ENCODE measurements around the gene GCN1. TPM values are rescaled to one million over a fixed set of nuclear protein-coding genes. Genes with fewer than 3 reads are reported as not detected.

The GCN1 gene
- total RNA-seq, 1 experiment from 2014 or later: 116 TPM

GRCh38 chr12:120134307-120134980, 60.1 kb downstream of the GCN1 start:
- no peak for DNase-seq
- Histone ChIP-seq H3K79me2 (ENCODE audit: low read depth) (no peaks in the 10 kb centered on the region), H2AFZ (no peak overlapping the region), H4K20me1 (ENCODE audit: insufficient read depth) (no peaks in the 10 kb centered on the region; the same call in 1 of the 2 replicates), H3K4me2 (no peak overlapping the region), H3K27me3 (ENCODE audit: insufficient read depth, low read depth) (no peaks in the 10 kb centered on the region), H3F3A (ENCODE audit: insufficient read depth, low read depth) (peaks cover 4% of the 10 kb centered on the region; the same call in 1 of the 2 replicates), H3K9me2 (ENCODE audit: insufficient read depth) (no peaks in the 10 kb centered on the region), H3K27ac (no peak overlapping the region), H3K36me3 (ENCODE audit: low read depth) (no peaks in the 10 kb centered on the region), H3K4me3 (no peak overlapping the region), H3K4me1 (replicated peaks; ENCODE audit: insufficient read depth) (no peaks in the 10 kb centered on the region), H3K9me3 (ENCODE audit: insufficient read depth, low read depth) (no peaks in the 10 kb centered on the region)
- BruUV-seq (replicated peaks): no TSS peak
- intact Hi-C loops (cut with micrococcal nuclease; ENCODE audit: unreplicated experiment): no loop called here
- TF ChIP-seq CTCF (conservative IDR thresholded peaks at IDR 0.05) (no peak), EZH2 (IDR thresholded peaks at IDR 0.05; ENCODE audit: low read depth) (no peak)
- ChIA-PET POLR2A (ENCODE audit: unreplicated experiment) (no interaction called here), CTCF (no interaction called here)

GRCh38 chr12:120132863-120133385, 61.6 kb downstream of the GCN1 start:
- Histone ChIP-seq H3K79me2 (ENCODE audit: low read depth) (no peaks in the 10 kb centered on the region), H3K4me1 (replicated peaks; ENCODE audit: insufficient read depth) (no peaks in the 10 kb centered on the region), H3K4me2 (no peak overlapping the region), H3K4me3 (no peak overlapping the region), H3K9me2 (ENCODE audit: insufficient read depth) (no peaks in the 10 kb centered on the region), H3K27me3 (ENCODE audit: insufficient read depth, low read depth) (no peaks in the 10 kb centered on the region), H2AFZ (no peak overlapping the region), H3K9me3 (ENCODE audit: insufficient read depth, low read depth) (no peaks in the 10 kb centered on the region), H4K20me1 (ENCODE audit: insufficient read depth) (no peaks in the 10 kb centered on the region; the same call in 1 of the 2 replicates), H3F3A (ENCODE audit: insufficient read depth, low read depth) (peaks cover 9% of the 10 kb centered on the region; the same call in 1 of the 2 replicates), H3K36me3 (ENCODE audit: low read depth) (no peaks in the 10 kb centered on the region), H3K27ac (no peak overlapping the region)
- ChIA-PET CTCF (no interaction called here), POLR2A (ENCODE audit: unreplicated experiment) (no interaction called here)
- TF ChIP-seq EZH2 (IDR thresholded peaks at IDR 0.05; ENCODE audit: low read depth) (no peak), CTCF (conservative IDR thresholded peaks at IDR 0.05) (no peak)
- intact Hi-C loops (cut with micrococcal nuclease; ENCODE audit: unreplicated experiment): no loop called here
- DNase-seq: no peak
- no TSS peak for BruUV-seq (replicated peaks)

- Histone ChIP-seq H3K79me2 (ENCODE audit: low read depth) (no peaks in the 10 kb centered on the region), H3K4me2 (no peak overlapping the region), H3K4me1 (replicated peaks; ENCODE audit: insufficient read depth) (no peaks in the 10 kb centered on the region), H3K36me3 (ENCODE audit: low read depth) (0 out of 2 replicates have a peak, but pooled peaks cover 4% of the 10 kb centered on the region), H3K27ac (no peak overlapping the region), H2AFZ (no peak overlapping the region), H4K20me1 (ENCODE audit: insufficient read depth) (no peaks in the 10 kb centered on the region; the same call in 1 of the 2 replicates), H3K4me3 (no peak overlapping the region), H3K27me3 (ENCODE audit: insufficient read depth, low read depth) (no peaks in the 10 kb centered on the region), H3F3A (ENCODE audit: insufficient read depth, low read depth) (peaks cover 15% of the 10 kb centered on the region; the same call in 1 of the 2 replicates), H3K9me2 (ENCODE audit: insufficient read depth) (no peaks in the 10 kb centered on the region), H3K9me3 (ENCODE audit: insufficient read depth, low read depth) (no peaks in the 10 kb centered on the region)
- DNase-seq: no peak
- intact Hi-C loops (cut with micrococcal nuclease; ENCODE audit: unreplicated experiment): no loop called here
- POLR2A ChIA-PET (ENCODE audit: unreplicated experiment): no interaction called here
- CTCF ChIA-PET: no interaction called here
- BruUV-seq (replicated peaks): no TSS peak
- TF ChIP-seq EZH2 (IDR thresholded peaks at IDR 0.05; ENCODE audit: low read depth) (no peak), CTCF (conservative IDR thresholded peaks at IDR 0.05) (no peak)
These were observed 62.3 kb downstream of the GCN1 start for GRCh38 chr12:120132054-120132836.

Data from PC-9 (cell line).